Subcutaneous abdominal adipose tissue (tissue), 5 donors: ENCODE measurements around the gene NR1I2.

Experiments used
- H3K27ac ChIP-seq: one replicate; pipeline ENCODE4 v1.7.0; 2013; ENCODE audit warnings: low read depth, mild to moderate bottlenecking, inconsistent platforms, low read length, moderate library complexity
- H3K27me3 ChIP-seq, 5 donors: one replicate each; pipeline ENCODE4 v1.7.0; 2013; ENCODE audit warnings: low read length in 5 of 5, inconsistent platforms in 1 of 5; ENCODE audit not compliant: control insufficient read depth in 5 of 5, insufficient read depth in 4 of 5
- H3K36me3 ChIP-seq, 5 donors: one replicate each; pipeline ENCODE4 v1.7.0; 2013; ENCODE audit warnings: low read length in 5 of 5; ENCODE audit not compliant: control insufficient read depth in 5 of 5, insufficient read depth in 5 of 5
- H3K4me1 ChIP-seq, 5 donors: one replicate each; pipeline ENCODE4 v1.7.0; 2013; ENCODE audit warnings: low read length in 5 of 5, mild to moderate bottlenecking in 3 of 5, moderate library complexity in 1 of 5; ENCODE audit not compliant: control insufficient read depth in 5 of 5, insufficient read depth in 5 of 5
- H3K4me3 ChIP-seq, 5 donors: one replicate each; pipeline ENCODE4 v1.7.0; 2013; ENCODE audit warnings: low read length in 5 of 5, low read depth in 1 of 5
- H3K9ac ChIP-seq, 5 donors: one replicate each; pipeline ENCODE4 v1.7.0; 2013; ENCODE audit warnings: low read length in 5 of 5, mild to moderate bottlenecking in 4 of 5, moderate library complexity in 3 of 5
- H3K9me3 ChIP-seq, 5 donors: one replicate each; pipeline ENCODE4 v1.7.0; 2013; ENCODE audit warnings: low read length in 5 of 5; ENCODE audit not compliant: control insufficient read depth in 5 of 5
- donor health status: healthy.
- donor health status: healthy.
- donor health status: healthy.
- donor health status: healthy.
- donor health status: healthy.

NR1I2 gene

GRCh38 chr3:119817071-119817470 is 35.2 kb downstream of the NR1I2 start:
- H3K27ac ChIP-seq, result no peak overlapping the region
- no peaks in the 10 kb centered on the region for H3K9me3 ChIP-seq
- H3K4me1 ChIP-seq, result no peaks in the 10 kb centered on the region
- no peak overlapping the region for H3K4me3 ChIP-seq
- H3K9ac ChIP-seq, result no peak overlapping the region
- no peaks in the 10 kb centered on the region for H3K36me3 ChIP-seq
- H3K27me3 ChIP-seq, result peaks cover 7 to 13% (median 8%) of the 10 kb centered on the region in 5 donors

DNA sequence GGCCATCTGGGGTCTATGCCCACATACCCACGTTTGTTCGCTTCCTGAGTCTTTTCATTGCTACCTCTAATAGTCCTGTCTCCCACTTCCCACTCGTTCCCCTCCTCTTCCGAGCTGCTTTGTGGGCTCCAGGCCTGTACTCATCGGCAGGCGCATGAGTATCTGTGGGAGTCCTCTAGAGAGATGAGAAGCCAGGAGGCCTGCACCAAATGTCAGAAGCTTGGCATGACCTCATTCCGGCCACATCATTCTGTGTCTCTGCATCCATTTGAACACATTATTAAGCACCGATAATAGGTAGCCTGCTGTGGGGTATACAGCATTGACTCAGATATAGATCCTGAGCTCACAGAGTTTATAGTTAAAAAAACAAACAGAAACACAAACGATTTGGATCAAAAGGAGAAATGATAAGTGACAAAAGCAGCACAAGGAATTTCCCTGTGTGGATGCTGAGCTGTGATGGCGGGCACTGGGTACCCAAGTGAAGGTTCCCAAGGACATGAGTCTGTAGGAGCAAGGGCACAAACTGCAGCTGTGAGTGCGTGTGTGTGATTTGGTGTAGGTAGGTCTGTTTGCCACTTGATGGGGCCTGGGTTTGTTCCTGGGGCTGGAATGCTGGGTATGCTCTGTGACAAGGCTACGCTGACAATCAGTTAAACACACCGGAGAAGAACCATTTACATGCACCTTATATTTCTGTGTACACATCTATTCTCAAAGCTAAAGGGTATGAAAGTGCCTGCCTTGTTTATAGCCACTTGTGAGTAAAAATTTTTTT is 35.9 kb downstream of the NR1I2 start:
- H3K27me3 ChIP-seq, result peaks cover 7 to 13% (median 8%) of the 10 kb centered on the region in 5 donors
- no peak overlapping the region for H3K27ac ChIP-seq
- peak overlapping the region in 1 of 5 donors; percentile 11 for H3K9ac ChIP-seq
- no peaks in the 10 kb centered on the region for H3K9me3 ChIP-seq
- H3K4me1 ChIP-seq, result no peaks in the 10 kb centered on the region
- no peaks in the 10 kb centered on the region for H3K36me3 ChIP-seq
- H3K4me3 ChIP-seq, result no peak overlapping the region

DNA sequence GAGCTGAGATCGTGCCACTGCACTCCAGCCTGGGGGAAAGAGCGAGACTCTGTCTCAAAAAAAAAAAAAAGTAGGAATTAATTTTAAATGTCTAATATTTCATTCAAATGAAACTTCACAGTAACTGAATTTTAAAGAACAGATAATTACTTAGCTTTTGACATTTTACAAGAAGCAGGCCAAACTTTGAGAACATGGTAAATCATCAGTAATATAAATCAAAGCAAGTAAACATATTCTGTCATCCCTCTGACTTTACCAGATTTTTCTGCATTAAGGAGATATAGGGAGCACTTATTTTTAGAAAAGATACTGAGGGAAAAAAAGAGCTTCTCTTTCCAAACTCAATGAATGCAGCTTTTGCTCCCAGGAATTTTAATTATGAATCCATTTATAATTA is 37.0 kb downstream of the NR1I2 start:
- Histone ChIP-seq H3K9me3 (no peaks in the 10 kb centered on the region), H3K27ac (no peak overlapping the region), H3K9ac (no peak overlapping the region), H3K4me3 (no peak overlapping the region), H3K4me1 (no peaks in the 10 kb centered on the region), H3K27me3 (peaks cover 5 to 9% (median 8%) of the 10 kb centered on the region in 5 donors), H3K36me3 (peaks cover 0 to 3% (median 0%) of the 10 kb centered on the region in 5 donors)

- Histone ChIP-seq H3K9ac (no peak overlapping the region), H3K27me3 (peaks cover 2 to 8% (median 6%) of the 10 kb centered on the region in 5 donors), H3K4me1 (no peaks in the 10 kb centered on the region), H3K36me3 (peaks cover under 1 to 5% (median 2%) of the 10 kb centered on the region in 5 donors), H3K9me3 (no peaks in the 10 kb centered on the region), H3K4me3 (no peak overlapping the region), H3K27ac (no peak overlapping the region)
Observed at GRCh38 chr3:119819806-119820205, 37.9 kb downstream of the NR1I2 start.

GRCh38 chr3:119825820-119826219 is 43.9 kb downstream of the NR1I2 start:
- H3K27ac ChIP-seq, result no peak overlapping the region
- no peak overlapping the region for H3K4me3 ChIP-seq
- H3K4me1 ChIP-seq, result no peaks in the 10 kb centered on the region
- no peak overlapping the region for H3K9ac ChIP-seq
- H3K36me3 ChIP-seq, result peaks cover 5 to 18% (median 12%) of the 10 kb centered on the region in 5 donors
- H3K27me3 ChIP-seq, result no peaks in the 10 kb centered on the region
- H3K9me3 ChIP-seq, result no peaks in the 10 kb centered on the region

GRCh38 chr3:119826711-119827608 is 45.1 kb downstream of the NR1I2 start:
- H3K27me3 ChIP-seq, result no peaks in the 10 kb centered on the region
- no peaks in the 10 kb centered on the region for H3K4me1 ChIP-seq
- H3K36me3 ChIP-seq, result peaks cover 7 to 18% (median 12%) of the 10 kb centered on the region in 5 donors
- H3K27ac ChIP-seq, result no peak overlapping the region
- H3K9me3 ChIP-seq, result no peaks in the 10 kb centered on the region
- no peak overlapping the region for H3K9ac ChIP-seq
- no peak overlapping the region for H3K4me3 ChIP-seq

DNA sequence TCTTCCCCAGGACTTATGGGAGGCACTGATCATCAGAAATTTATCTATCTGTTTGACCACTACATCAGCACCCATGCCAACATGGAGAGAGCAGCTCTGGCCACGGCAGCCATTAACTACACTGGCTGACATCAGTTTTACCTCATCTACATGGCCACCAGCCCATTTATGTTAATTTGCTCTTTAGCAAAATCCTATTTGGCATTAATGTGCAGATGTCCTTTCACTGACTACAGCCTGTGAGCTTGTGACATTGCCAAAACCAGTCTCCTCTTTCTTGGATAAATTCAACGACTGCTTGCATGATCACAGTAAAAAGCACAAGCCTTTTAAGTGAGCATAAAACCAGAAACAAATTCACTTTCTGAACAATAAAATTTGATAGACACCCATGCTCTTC is 47.5 kb downstream of the NR1I2 start:
- no peaks in the 10 kb centered on the region for H3K27me3 ChIP-seq
- no peak overlapping the region for H3K27ac ChIP-seq
- no peaks in the 10 kb centered on the region for H3K4me1 ChIP-seq
- no peak overlapping the region for H3K9ac ChIP-seq
- no peak overlapping the region for H3K4me3 ChIP-seq
- no peaks in the 10 kb centered on the region for H3K9me3 ChIP-seq
- H3K36me3 ChIP-seq, result peaks cover 5 to 18% (median 12%) of the 10 kb centered on the region in 5 donors

DNA sequence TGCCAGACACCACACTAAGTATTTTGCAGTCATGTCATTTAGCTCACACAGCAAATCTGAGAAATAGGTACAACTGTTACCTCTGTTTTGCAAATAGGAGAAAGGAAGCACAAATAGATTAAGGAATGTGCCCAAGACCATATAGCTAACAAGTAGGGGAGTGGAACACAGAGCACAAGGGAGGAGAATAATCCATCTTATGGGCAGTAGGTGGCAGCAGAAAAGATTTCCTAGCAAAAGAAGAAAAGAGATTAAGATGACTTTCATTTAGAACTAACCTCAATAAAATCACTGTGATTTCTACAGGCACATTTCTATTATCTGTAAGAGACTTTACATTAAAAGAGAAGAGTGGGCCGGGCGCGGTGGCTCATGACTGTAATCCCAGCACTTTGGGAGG is 49.1 kb downstream of the NR1I2 start:
- H3K4me3 ChIP-seq, result no peak overlapping the region
- H3K9me3 ChIP-seq, result no peaks in the 10 kb centered on the region
- H3K27me3 ChIP-seq, result no peaks in the 10 kb centered on the region
- H3K4me1 ChIP-seq, result no peaks in the 10 kb centered on the region
- H3K36me3 ChIP-seq, result peaks cover 0 to 5% (median 4%) of the 10 kb centered on the region in 5 donors
- no peak overlapping the region for H3K9ac ChIP-seq
- H3K27ac ChIP-seq, result no peak overlapping the region

GRCh38 chr3:119831941-119832371 is 50.1 kb downstream of the NR1I2 start:
- no peaks in the 10 kb centered on the region for H3K9me3 ChIP-seq
- H3K27me3 ChIP-seq, result no peaks in the 10 kb centered on the region

More at GRCh38 chr3:119831941-119832371, 50.1 kb downstream of the NR1I2 start:
- Histone ChIP-seq H3K27ac (no peak overlapping the region), H3K36me3 (peaks cover 0 to 5% (median 0%) of the 10 kb centered on the region in 5 donors), H3K4me3 (no peak overlapping the region), H3K4me1 (no peaks in the 10 kb centered on the region), H3K9ac (no peak overlapping the region)
